A673 (cell line): ENCODE data around the gene AP1AR.

Experiments used
- EZH2 ChIP-seq: fragments of 200-600 bp; sonication (generic); IDR thresholded peaks from 2 replicates; pipeline ENCODE4 v1.6.1; 2017; ENCODE audit warnings: borderline replicate concordance, low read depth, mild to moderate bottlenecking, mixed read lengths, antibody characterized with exemption, low read length; ENCODE audit not compliant: poor library complexity, severe bottlenecking
- TF ChIP-seq, protein P1 (sequence below): fragments of 300-800, 200-600 bp; sonication (generic); conservative IDR thresholded peaks from 2 replicates; pipeline ENCODE4 v1.5.1; 2017; ENCODE audit warnings: low read depth, mild to moderate bottlenecking, antibody characterized with exemption, low read length, moderate library complexity, mixed read lengths

DNA sequence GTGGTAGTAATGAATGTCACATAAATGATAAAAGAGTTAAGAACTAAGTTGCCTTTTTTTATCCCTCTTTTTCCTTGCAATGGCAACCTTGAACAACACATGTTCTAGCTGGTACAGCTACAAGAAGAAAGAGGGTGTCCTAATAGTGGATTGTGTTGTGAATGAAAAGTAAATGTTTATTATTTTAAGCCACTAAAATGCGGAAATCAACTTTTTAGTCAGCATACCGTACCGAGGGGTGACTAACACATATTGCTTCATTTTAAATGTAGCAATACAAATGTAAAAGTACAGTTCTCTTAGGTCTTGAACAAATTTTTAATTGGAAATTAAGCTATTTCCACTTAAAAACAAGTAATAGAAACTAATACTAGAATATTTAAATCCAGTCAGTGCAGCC, 17.7 kb upstream of the AP1AR start:
- no peak for TF ChIP-seq EZH2
- TF ChIP-seq, protein P1, sequence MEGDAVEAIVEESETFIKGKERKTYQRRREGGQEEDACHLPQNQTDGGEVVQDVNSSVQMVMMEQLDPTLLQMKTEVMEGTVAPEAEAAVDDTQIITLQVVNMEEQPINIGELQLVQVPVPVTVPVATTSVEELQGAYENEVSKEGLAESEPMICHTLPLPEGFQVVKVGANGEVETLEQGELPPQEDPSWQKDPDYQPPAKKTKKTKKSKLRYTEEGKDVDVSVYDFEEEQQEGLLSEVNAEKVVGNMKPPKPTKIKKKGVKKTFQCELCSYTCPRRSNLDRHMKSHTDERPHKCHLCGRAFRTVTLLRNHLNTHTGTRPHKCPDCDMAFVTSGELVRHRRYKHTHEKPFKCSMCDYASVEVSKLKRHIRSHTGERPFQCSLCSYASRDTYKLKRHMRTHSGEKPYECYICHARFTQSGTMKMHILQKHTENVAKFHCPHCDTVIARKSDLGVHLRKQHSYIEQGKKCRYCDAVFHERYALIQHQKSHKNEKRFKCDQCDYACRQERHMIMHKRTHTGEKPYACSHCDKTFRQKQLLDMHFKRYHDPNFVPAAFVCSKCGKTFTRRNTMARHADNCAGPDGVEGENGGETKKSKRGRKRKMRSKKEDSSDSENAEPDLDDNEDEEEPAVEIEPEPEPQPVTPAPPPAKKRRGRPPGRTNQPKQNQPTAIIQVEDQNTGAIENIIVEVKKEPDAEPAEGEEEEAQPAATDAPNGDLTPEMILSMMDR = no peak
